GM12875 (cell line): Measurements from ENCODE around the gene BLOC1S5.

Experiments used
- H3K4me3 ChIP-seq: one replicate; pipeline ENCODE4 v1.5.1; 2011; ENCODE audit warnings: low read depth, low read length, control low read depth
- TF ChIP-seq, protein P1 (sequence below): IDR thresholded peaks from 2 replicates; pipeline ENCODE4 v1.5.1; 2011; ENCODE audit warnings: low read depth, mild to moderate bottlenecking, control low read depth, inconsistent platforms, low read length, moderate library complexity, borderline replicate concordance; ENCODE audit not compliant: insufficient read depth

Gene BLOC1S5

DNA sequence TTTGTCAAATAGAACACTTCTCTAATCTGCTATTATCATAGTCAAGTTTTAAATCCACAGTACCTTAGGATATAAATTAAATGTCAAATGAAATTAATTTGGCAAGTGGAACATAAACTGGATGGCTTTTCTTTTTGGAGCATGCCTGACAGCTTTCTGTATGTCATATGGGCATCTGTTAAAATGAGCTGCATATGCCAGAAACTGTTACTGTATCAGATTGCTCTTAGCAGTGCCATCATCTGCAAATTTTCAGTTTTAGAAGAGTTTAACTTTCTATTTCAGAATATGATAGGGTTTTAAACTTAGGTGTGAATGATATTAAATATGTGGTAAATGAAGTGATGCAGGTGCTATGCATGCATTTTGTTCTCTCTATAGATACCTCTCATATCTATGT is 41.6 kb upstream of the BLOC1S5 start:
- H3K4me3 ChIP-seq = no peak overlapping the region
- TF ChIP-seq, protein P1, sequence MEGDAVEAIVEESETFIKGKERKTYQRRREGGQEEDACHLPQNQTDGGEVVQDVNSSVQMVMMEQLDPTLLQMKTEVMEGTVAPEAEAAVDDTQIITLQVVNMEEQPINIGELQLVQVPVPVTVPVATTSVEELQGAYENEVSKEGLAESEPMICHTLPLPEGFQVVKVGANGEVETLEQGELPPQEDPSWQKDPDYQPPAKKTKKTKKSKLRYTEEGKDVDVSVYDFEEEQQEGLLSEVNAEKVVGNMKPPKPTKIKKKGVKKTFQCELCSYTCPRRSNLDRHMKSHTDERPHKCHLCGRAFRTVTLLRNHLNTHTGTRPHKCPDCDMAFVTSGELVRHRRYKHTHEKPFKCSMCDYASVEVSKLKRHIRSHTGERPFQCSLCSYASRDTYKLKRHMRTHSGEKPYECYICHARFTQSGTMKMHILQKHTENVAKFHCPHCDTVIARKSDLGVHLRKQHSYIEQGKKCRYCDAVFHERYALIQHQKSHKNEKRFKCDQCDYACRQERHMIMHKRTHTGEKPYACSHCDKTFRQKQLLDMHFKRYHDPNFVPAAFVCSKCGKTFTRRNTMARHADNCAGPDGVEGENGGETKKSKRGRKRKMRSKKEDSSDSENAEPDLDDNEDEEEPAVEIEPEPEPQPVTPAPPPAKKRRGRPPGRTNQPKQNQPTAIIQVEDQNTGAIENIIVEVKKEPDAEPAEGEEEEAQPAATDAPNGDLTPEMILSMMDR = no peak

DNA sequence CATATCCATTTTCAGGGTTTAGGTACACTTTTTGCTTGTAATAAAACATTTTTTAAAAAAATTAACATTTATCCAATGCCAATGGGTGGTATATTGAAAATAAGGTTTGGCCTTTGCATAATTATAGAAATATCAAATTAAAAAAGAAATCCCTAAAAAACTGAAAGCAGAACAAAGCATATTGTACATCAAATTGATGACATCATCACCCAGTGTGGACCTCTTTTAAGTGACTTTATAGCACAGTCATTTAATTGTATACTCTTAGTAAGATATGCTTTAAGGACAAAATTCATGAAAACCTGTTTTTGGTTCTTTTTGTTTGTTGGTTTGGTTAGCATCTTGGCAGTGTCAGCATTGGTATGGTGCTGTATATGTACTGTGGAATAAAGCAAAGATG is 39.5 kb upstream of the BLOC1S5 start:
- TF ChIP-seq, protein P1 = no peak
- H3K4me3 ChIP-seq = no peak overlapping the region

GRCh38 chr6:8102122-8102958 is 38.2 kb upstream of the BLOC1S5 start, which contains the start of gene EEF1E1:
EEF1E1 (minus strand) TSS chr6:8102548; CDS start chr6:8102521, 27 bp downstream.
- TF ChIP-seq, protein P1 = no peak
- peak within 1 kb of the TSS; percentile 69 for H3K4me3 ChIP-seq

DNA sequence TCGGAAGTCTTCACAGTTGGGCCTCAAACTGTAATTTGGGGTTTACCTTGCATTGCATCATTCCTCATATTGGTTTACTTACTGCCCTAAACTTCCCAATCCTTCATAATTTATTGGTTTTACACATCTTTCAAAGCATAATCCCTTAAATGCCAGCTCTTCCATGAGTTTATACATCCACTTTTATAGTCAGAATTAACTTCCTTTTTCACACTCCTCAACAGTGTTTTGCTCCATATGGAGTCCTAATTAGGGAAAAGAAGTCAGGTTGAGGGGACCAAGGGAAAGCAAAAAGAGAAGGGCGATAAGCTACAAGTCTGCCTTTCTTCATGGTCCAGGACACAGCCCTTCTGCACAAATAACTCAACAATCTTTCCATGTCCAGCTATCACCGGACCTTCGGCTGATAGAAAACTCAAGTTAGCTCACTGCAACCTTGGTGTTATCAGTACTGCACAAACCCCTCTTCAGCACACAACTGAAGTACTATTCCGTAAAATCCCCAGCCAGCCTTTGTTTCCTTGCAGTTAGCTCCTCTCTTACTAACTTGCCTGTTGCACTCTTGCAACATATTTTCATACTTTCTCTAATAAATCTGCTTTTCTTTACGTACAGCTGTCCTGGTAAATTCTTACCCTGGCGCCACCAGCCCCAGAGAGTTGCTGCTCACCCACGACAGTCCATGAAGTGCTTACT is 36.1 kb upstream of the BLOC1S5 start:
- H3K4me3 ChIP-seq = no peak overlapping the region
- TF ChIP-seq, protein P1 = no peak

DNA sequence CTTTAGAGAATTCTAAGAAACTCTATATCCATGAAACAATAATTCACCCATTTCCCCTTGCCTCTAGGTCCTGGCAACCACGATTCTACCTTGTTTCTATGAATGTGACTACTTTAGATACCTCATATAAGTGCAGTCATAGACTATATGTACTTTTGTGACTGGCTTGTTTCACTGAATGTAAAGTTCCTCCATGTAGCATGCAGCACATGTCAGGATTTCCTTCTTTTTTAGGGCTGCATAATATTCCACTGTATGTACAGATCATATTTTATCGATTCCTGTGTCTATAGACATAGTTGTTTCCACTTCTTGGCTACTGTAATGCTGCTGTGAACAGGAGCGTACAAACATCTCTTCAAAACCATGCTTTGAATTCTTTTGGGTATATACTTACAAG is 26.5 kb upstream of the BLOC1S5 start:
- H3K4me3 ChIP-seq = no peak overlapping the region
- TF ChIP-seq, protein P1 = no peak

- H3K4me3 ChIP-seq = no peak overlapping the region
- TF ChIP-seq, protein P1 = no peak
Observed at GRCh38 chr6:8088886-8089285, 24.7 kb upstream of the BLOC1S5 start.
